Esophagus squamous epithelium (tissue), 5 donors: Measurements from ENCODE around the gene E2F4. TPM values are rescaled to one million over a fixed set of nuclear protein-coding genes. Genes with fewer than 3 reads are reported as not detected.
A peak's percentile ranks its signal among the peaks of the same experiment; 100 is the strongest.

Source experiments
- DNase-seq: peaks from one replicate; lab custom pipeline; 2025; lab: John Stamatoyannopoulos, UW
- H3K27ac ChIP-seq, 4 donors: fragments of 200-600 bp; sonication (generic); one replicate each; pipeline ENCODE4 v1.5.1; 2016 to 2019; ENCODE audit warnings: mild to moderate bottlenecking in 1 of 4
- H3K27me3 ChIP-seq, 4 donors: fragments of 200-600 bp; sonication (generic); 1 replicate in 3 of 4; 2 replicates in 1 of 4; pipeline versions ENCODE4 v1.5.1 to v1.6.0; 2017 to 2021; ENCODE audit warnings: antibody characterized with exemption in 1 of 4
- H3K36me3 ChIP-seq, 3 donors: fragments of 200-600 bp; sonication (generic); one replicate each; pipeline ENCODE4 v1.5.1; 2016 to 2019
- H3K4me1 ChIP-seq, 3 donors: fragments of 200-600 bp; sonication (generic); one replicate each; pipeline ENCODE4 v1.5.1; 2017 to 2019
- H3K4me3 ChIP-seq, 4 donors: fragments of 200-600 bp; sonication (generic); 1 replicate in 3 of 4; 2 replicates in 1 of 4; pipeline ENCODE4 v1.5.1; 2016 to 2019; ENCODE audit warnings: mild to moderate bottlenecking in 2 of 4, moderate library complexity in 1 of 4
- H3K9me3 ChIP-seq, 3 donors: fragments of 200-600 bp; sonication (generic); one replicate each; pipeline ENCODE4 v1.5.1; 2016 to 2019
- POLR2A ChIP-seq, 4 donors: fragments of 450-650 bp; IDR thresholded peaks; one replicate each; pipeline ENCODE4 v1.6.1; 2017; ENCODE audit warnings: antibody characterized with exemption in 4 of 4, mild to moderate bottlenecking in 4 of 4, moderate library complexity in 3 of 4
- WGBS, 2 donors: methylation state at CpG; one replicate each; pipeline ENCODE4 v1.1.5; 2018; 5-methylcytosine and 5-hydroxymethylcytosine counted together
- intact Hi-C: fragments of 100-400 bp; cut with DNase I; formaldehyde crosslinking; loops from one replicate; pipeline ENCODE4 v1.15.0; 2022
- total RNA-seq, 4 donors: library from RNA; depleted of rRNA; stranded (reverse); fragments of >200 nt; gene quantifications; one replicate each; pipeline ENCODE4 v1.1.0, GENCODE V29; 2016
- TF ChIP-seq, protein P1 (sequence below), 6 experiments: fragments of 450-650 bp in 4 of 6; fragments of 200-600 bp in 2 of 6; sonication (generic) in 2 of 6; IDR thresholded peaks; one replicate each; pipeline ENCODE4 v1.5.1; 2016 to 2019; ENCODE audit warnings: antibody characterized with exemption in 6 of 6, mild to moderate bottlenecking in 4 of 6, moderate library complexity in 4 of 6
- donor health status: DM: yes; HTN: yes; CAD: no.

Gene E2F4
- total RNA-seq, 4 donors from 2014 or later, result 66.1 to 96.9 (median 81.9) TPM

DNA sequence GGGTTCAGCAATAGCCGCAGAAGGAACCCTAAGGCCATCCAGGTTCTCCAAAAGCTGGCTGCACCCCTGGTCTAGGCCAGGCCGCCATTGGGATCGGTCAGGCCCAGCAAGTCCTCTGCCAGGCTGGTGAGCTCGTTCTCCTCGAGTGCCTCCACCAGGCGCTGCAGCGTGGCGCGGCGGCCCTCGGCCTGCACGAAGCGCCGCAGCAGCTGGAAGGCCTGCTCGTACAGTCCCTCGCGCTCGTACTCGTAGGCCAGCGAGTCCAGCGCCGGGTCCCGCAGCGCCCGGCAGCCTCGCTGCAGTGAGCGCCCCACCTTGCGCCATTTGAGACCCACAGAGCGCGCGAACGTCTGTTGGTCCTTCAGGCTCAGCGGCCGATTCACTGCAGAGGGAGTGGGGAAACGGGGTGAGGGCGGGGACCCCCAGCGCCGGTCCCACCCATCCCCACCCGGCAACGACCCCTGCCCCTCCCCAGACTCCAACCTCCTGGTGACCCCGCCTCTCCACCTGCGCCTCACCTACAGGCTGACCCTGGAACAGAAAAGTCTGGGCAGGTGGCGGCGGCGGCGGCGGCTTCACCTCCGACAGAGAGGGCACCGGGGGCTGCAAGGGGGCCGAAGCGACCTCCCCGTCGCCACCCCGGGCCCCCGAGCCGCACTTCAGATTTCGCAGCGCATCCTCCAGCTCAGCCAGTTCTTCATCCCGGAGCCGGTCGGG is 37.2 kb upstream of the E2F4 start:
- Histone ChIP-seq H3K4me3 (peak overlapping the region in 2 of 4 donors; percentile 23 to 52), H3K4me1 (peaks cover 25 to 72% (median 46%) of the 10 kb centered on the region in 3 donors)
- WGBS, 2 donors, result 39 to 67% methylated on average over 3 to 12 of the region's 61 CpGs

DNA sequence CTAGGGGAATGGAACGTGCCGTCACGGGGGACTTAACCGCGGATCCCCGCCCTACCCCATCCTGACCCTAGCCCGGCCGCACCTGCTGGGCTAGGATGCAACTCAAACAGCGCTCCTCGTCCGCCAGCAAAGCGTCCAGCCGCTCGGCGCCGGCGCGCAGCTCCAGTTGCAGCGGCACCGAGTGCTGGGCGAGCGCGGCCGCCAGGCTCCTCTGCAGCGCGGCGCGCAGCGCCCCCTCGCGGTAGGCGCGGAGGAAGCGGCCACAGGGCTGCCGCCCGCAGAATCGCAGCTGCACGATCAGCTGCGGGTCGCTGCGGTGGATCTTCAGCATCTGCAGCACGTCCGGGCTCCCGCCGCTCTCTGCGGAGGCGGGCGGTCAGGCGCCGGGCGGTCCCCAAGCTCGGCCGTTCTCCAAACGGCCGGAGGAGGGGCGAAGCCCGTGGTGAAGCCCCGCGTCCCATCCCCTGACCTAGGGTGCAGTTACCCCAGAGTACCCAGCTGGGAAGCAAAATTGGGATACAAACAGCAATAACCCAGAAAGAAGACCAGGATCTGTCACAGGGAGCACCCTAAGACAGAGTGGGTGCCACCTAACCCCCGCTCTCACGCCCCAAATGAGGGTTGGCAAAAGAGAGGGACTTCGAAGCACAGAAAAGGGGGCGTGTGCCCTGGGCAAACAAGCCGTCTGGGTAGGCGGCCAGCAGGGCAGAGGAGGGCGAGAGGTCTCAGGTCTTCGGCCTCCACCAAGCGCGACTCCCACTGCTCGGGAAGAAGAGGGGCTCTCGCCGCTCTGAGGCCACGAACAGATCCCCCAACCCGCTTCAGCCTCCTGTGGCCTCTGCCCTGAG is 36.4 kb upstream of the E2F4 start:
- Histone ChIP-seq H3K4me1 (peaks cover 25 to 71% (median 38%) of the 10 kb centered on the region in 3 donors), H3K9me3 (no peaks in the 10 kb centered on the region), H3K4me3 (peak overlapping the region in 2 of 4 donors; percentile 23 to 52), H3K36me3 (no peaks in the 10 kb centered on the region), H3K27me3 (no peaks in the 10 kb centered on the region), H3K27ac (no peak overlapping the region)
- WGBS, 2 donors, result 43 to 54% methylated on average over 12 to 23 of the region's 74 CpGs
- TF ChIP-seq, protein P1, sequence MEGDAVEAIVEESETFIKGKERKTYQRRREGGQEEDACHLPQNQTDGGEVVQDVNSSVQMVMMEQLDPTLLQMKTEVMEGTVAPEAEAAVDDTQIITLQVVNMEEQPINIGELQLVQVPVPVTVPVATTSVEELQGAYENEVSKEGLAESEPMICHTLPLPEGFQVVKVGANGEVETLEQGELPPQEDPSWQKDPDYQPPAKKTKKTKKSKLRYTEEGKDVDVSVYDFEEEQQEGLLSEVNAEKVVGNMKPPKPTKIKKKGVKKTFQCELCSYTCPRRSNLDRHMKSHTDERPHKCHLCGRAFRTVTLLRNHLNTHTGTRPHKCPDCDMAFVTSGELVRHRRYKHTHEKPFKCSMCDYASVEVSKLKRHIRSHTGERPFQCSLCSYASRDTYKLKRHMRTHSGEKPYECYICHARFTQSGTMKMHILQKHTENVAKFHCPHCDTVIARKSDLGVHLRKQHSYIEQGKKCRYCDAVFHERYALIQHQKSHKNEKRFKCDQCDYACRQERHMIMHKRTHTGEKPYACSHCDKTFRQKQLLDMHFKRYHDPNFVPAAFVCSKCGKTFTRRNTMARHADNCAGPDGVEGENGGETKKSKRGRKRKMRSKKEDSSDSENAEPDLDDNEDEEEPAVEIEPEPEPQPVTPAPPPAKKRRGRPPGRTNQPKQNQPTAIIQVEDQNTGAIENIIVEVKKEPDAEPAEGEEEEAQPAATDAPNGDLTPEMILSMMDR (IDR thresholded peaks at IDR 0.05), result peak; percentile 96 to 99 (median 98)
- no peak for TF ChIP-seq POLR2A (IDR thresholded peaks at IDR 0.05)
- intact Hi-C loops, result loop anchor here (5.0 to 10.0 kb wide), 2 partner anchors 141 to 178 kb away; no protein-coding TSS in a partner anchor
- no peak for DNase-seq

More for the DNA sequence above, 37.2 kb upstream of the E2F4 start:
- H3K27me3 ChIP-seq, result no peaks in the 10 kb centered on the region
- H3K9me3 ChIP-seq, result no peaks in the 10 kb centered on the region
- no peak overlapping the region for H3K27ac ChIP-seq
- no peak for TF ChIP-seq POLR2A (IDR thresholded peaks at IDR 0.05)
- TF ChIP-seq, protein P1 (IDR thresholded peaks at IDR 0.05), result no peak
- H3K36me3 ChIP-seq, result peaks cover 0 to under 1% (median 0%) of the 10 kb centered on the region in 3 donors
- no peak for DNase-seq
- intact Hi-C loops, result loop anchor here (5.0 to 10.0 kb wide), 2 partner anchors 140 to 177 kb away; no protein-coding TSS in a partner anchor

DNA sequence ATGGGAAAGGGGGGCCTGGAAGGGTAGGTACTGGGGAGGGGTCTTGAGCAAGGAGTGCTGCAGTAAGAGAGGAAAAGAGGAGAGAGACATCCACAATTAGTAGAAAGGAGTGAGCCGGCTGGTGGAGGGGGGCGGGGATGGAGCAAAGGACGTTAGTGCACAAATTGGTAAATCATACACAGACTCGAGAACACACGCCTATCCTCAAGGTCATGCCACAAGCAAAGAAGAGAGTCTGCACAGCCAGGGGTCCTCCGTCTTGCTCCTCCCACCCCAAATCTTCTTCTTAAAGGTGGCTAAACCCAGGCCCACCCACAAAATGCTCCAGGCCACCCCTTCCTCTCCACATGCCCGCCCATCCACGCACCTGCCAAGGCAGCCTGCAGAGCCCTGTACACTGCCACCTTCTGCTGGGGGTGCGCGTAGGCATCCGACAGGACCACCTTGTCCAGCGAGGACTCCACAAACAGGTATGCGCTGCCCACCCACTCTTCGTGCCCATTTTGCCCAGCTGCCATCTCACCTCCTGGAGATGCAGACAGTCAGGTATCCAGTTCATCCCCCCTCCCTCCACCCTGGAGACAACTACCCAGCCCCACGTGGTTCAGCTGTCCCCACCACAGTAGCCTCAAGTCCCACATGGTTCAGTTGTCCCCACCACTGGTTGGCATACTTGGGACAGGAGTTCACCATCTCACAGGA is 35.7 kb upstream of the E2F4 start:
- no peak for DNase-seq
- Histone ChIP-seq H3K27me3 (peaks cover 0 to 1% (median 0%) of the 10 kb centered on the region in 4 donors), H3K36me3 (no peaks in the 10 kb centered on the region), H3K27ac (no peak overlapping the region), H3K9me3 (no peaks in the 10 kb centered on the region), H3K4me1 (peaks cover 26 to 71% (median 34%) of the 10 kb centered on the region in 3 donors), H3K4me3 (no peak overlapping the region)
- no peak for TF ChIP-seq POLR2A (IDR thresholded peaks at IDR 0.05)
- TF ChIP-seq, protein P1 (IDR thresholded peaks at IDR 0.05), result no peak
- intact Hi-C loops, result loop anchor here (5.0 to 10.0 kb wide), 2 partner anchors 141 to 179 kb away; no protein-coding TSS in a partner anchor
- WGBS, 2 donors, result 57 to 66% methylated on average over 12 to 15 of the region's 15 CpGs

DNA sequence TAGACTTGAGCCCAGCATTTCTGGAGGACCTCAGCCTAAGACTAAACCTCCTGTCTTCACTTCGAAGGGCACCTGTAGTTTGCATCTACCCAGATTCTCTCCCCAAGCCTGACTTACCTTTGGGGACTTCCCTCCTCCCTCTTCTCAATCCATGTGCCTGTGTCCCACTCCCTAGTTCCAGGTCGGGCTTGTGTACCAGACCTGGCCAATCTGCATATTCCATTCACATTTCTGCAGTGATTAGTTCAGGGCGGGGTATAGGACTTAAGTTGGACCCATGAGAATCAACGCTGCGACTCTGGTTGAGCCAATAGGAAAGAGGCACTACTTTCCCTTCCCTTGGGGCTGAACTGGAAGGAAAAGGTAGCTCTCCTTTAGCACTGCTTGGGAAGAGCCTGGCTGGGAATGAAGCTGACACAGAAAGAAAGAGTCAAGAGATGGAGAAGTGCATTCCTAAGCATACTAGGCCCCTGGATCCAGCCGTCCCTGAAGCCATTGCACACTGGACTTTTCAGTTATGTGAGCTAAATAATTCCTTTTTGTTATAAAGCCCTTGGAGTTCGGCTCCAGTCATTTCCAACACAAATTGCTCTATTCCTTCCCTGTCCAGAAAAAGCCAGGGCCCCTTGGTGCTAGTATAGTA is 34.7 kb upstream of the E2F4 start:
- intact Hi-C loops, result loop anchor here (5.0 to 10.0 kb wide), 2 partner anchors 142 to 180 kb away; no protein-coding TSS in a partner anchor
- Histone ChIP-seq H3K4me3 (no peak overlapping the region), H3K9me3 (no peaks in the 10 kb centered on the region), H3K27me3 (peaks cover 0 to 10% (median 0%) of the 10 kb centered on the region in 4 donors), H3K36me3 (no peaks in the 10 kb centered on the region), H3K27ac (no peak overlapping the region), H3K4me1 (peaks cover 29 to 74% (median 34%) of the 10 kb centered on the region in 3 donors)
- no peak for DNase-seq
- WGBS, 2 donors, result 67 to 79% methylated on average over 3 to 6 of the region's 7 CpGs
- TF ChIP-seq POLR2A (IDR thresholded peaks at IDR 0.05), result no peak
- TF ChIP-seq, protein P1 (IDR thresholded peaks at IDR 0.05), result no peak
